GM19455 (cell line): ENCODE results near the gene CACNA1S.

Experiments used
- ATAC-seq: cut with Tn5 transposase; IDR thresholded peaks from one replicate; pipeline ENCODE4 v1.9.1; 2021; ENCODE audit not compliant: unreplicated experiment

Gene CACNA1S

GRCh38 chr1:201140235-201140940, 28.2 kb upstream of the CACNA1S start:
- ATAC-seq: no peak

GRCh38 chr1:201139756-201140155, 27.5 kb upstream of the CACNA1S start:
- no peak for ATAC-seq

- no peak for ATAC-seq
Observed at GRCh38 chr1:201139306-201139705, 27.1 kb upstream of the CACNA1S start.

GRCh38 chr1:201138311-201138840, 26.1 kb upstream of the CACNA1S start:
- ATAC-seq: no peak

GRCh38 chr1:201137579-201138310, 25.5 kb upstream of the CACNA1S start:
- ATAC-seq: no peak

- no peak for ATAC-seq
Observed at GRCh38 chr1:201137024-201137392, 24.8 kb upstream of the CACNA1S start.

GRCh38 chr1:201136355-201137023, 24.3 kb upstream of the CACNA1S start:
- ATAC-seq: no peak

- no peak for ATAC-seq
Observed at GRCh38 chr1:201134405-201134804, 22.2 kb upstream of the CACNA1S start.

GRCh38 chr1:201131398-201131797, 19.2 kb upstream of the CACNA1S start:
- no peak for ATAC-seq

GRCh38 chr1:201128962-201129361, 16.7 kb upstream of the CACNA1S start:
- no peak for ATAC-seq

GRCh38 chr1:201128476-201128875, 16.2 kb upstream of the CACNA1S start:
- no peak for ATAC-seq

- ATAC-seq: no peak
Observed at GRCh38 chr1:201127755-201128455, 15.7 kb upstream of the CACNA1S start.

- no peak for ATAC-seq
Observed at GRCh38 chr1:201126832-201127754, 14.9 kb upstream of the CACNA1S start, which contains the start of gene ASCL5. ASCL5 (minus strand) TSS chr1:201127184; CDS start chr1:201115372, 11,812 bp downstream.

- ATAC-seq: no peak
Observed at GRCh38 chr1:201126463-201126831, 14.2 kb upstream of the CACNA1S start.

- ATAC-seq: no peak
Observed at GRCh38 chr1:201125800-201126199, 13.6 kb upstream of the CACNA1S start.

GRCh38 chr1:201125019-201125418, 12.8 kb upstream of the CACNA1S start:
- no peak for ATAC-seq

- ATAC-seq: no peak
Observed at GRCh38 chr1:201123866-201124265, 11.6 kb upstream of the CACNA1S start.

GRCh38 chr1:201122321-201122957, 10.2 kb upstream of the CACNA1S start:
- no peak for ATAC-seq
